Testis (tissue), 2 donors: Measurements from ENCODE around the gene TBC1D32.

Experiments used
- CTCF ChIP-seq, 3 experiments: fragments of 450-650 bp in 2 of 3; fragments of 200-600 bp in 1 of 3; sonication (generic) in 1 of 3; IDR thresholded peaks; one replicate each; pipeline ENCODE4 v1.5.1; 2016 to 2019; ENCODE audit warnings: antibody characterized with exemption in 3 of 3, mild to moderate bottlenecking in 2 of 3, moderate library complexity in 1 of 3
- POLR2A ChIP-seq: fragments of 450-650 bp; IDR thresholded peaks from one replicate; pipeline ENCODE4 v1.6.1; 2017; ENCODE audit warnings: antibody characterized with exemption, mild to moderate bottlenecking, moderate library complexity

GRCh38 chr6:121319603-121320002 is 14.7 kb downstream of the TBC1D32 start:
- TF ChIP-seq CTCF (IDR thresholded peaks at IDR 0.05) (no peak), POLR2A (no peak)
